ENCODE measurements around the gene MINDY4. TPM values are rescaled to one million over a fixed set of nuclear protein-coding genes. Genes with fewer than 3 reads are reported as not detected.

Gene MINDY4
- total RNA-seq, 2 experiments from 2014 or later: 1.3 to 1.7 TPM

DNA sequence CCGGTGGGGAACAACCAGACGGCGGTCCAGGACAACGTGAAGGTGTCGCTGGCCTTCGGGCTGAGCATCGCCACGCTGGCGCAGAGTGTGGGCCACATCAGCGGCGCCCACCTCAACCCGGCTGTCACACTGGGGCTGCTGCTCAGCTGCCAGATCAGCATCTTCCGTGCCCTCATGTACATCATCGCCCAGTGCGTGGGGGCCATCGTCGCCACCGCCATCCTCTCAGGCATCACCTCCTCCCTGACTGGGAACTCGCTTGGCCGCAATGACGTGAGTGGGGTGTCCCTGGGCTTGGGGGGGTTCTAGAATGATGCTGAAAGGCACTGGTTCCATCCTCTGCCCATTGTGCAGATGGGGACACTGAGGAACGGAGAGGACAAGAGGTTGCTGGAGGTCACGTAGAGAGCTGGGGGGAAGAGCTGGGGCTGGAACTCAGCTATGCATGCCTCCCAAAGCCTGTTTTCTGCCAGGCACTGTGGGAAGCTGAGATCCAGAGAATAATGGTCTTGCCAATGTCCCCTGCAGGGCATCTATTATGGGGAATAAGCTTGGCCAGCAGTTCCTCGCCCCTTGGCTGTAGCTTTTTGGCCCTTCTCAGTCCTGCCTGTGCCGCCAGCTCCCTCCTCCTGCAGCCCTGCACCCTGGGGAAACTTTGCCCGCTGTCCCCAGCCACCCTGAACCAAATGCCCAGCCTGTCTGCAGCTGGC is 141.0 kb downstream of the MINDY4 start:
- H3K27me3 Mint-ChIP-seq: no peaks in the 10 kb centered on the region
- DNase-seq: no peak
- CTCF ChIA-PET: no interaction called here
- intact Hi-C loops (cut with micrococcal nuclease): no loop called here
- H3K4me3 Mint-ChIP-seq: no peak overlapping the region
- H3K9me3 Mint-ChIP-seq: no peaks in the 10 kb centered on the region
- H3K4me1 Mint-ChIP-seq (ENCODE audit: low read depth): no peaks in the 10 kb centered on the region
- H3K27ac Mint-ChIP-seq: no peak overlapping the region
- TF ChIP-seq, protein P1, sequence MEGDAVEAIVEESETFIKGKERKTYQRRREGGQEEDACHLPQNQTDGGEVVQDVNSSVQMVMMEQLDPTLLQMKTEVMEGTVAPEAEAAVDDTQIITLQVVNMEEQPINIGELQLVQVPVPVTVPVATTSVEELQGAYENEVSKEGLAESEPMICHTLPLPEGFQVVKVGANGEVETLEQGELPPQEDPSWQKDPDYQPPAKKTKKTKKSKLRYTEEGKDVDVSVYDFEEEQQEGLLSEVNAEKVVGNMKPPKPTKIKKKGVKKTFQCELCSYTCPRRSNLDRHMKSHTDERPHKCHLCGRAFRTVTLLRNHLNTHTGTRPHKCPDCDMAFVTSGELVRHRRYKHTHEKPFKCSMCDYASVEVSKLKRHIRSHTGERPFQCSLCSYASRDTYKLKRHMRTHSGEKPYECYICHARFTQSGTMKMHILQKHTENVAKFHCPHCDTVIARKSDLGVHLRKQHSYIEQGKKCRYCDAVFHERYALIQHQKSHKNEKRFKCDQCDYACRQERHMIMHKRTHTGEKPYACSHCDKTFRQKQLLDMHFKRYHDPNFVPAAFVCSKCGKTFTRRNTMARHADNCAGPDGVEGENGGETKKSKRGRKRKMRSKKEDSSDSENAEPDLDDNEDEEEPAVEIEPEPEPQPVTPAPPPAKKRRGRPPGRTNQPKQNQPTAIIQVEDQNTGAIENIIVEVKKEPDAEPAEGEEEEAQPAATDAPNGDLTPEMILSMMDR (IDR thresholded peaks at IDR 0.05): no peak
- POLR2A ChIA-PET: no interaction called here
- no peaks in the 10 kb centered on the region for H3K36me3 Mint-ChIP-seq (ENCODE audit: low read depth)
- ATAC-seq: no peak

DNA sequence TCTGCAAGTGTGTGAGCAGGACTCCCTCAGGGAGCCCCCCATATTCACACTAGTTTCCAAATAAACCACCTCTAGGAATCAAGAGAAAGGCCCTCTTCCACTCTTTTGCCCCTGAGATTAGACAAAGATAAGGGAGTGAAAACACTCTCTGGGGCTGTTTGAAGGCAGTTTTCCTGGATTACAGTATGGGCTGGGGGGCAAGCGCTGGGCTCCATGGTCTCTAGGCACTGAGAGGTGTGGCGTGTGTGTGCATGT is 141.4 kb downstream of the MINDY4 start:
- Mint-ChIP-seq H3K27me3 (no peaks in the 10 kb centered on the region), H3K27ac (no peak overlapping the region), H3K9me3 (no peaks in the 10 kb centered on the region), H3K36me3 (ENCODE audit: low read depth) (no peaks in the 10 kb centered on the region), H3K4me3 (no peak overlapping the region), H3K4me1 (ENCODE audit: low read depth) (no peaks in the 10 kb centered on the region)
- ATAC-seq (no peak), DNase-seq (no peak)
- TF ChIP-seq, protein P1 (IDR thresholded peaks at IDR 0.05): no peak
- intact Hi-C loops (cut with micrococcal nuclease): no loop called here
- ChIA-PET CTCF (no interaction called here), POLR2A (no interaction called here)

DNA sequence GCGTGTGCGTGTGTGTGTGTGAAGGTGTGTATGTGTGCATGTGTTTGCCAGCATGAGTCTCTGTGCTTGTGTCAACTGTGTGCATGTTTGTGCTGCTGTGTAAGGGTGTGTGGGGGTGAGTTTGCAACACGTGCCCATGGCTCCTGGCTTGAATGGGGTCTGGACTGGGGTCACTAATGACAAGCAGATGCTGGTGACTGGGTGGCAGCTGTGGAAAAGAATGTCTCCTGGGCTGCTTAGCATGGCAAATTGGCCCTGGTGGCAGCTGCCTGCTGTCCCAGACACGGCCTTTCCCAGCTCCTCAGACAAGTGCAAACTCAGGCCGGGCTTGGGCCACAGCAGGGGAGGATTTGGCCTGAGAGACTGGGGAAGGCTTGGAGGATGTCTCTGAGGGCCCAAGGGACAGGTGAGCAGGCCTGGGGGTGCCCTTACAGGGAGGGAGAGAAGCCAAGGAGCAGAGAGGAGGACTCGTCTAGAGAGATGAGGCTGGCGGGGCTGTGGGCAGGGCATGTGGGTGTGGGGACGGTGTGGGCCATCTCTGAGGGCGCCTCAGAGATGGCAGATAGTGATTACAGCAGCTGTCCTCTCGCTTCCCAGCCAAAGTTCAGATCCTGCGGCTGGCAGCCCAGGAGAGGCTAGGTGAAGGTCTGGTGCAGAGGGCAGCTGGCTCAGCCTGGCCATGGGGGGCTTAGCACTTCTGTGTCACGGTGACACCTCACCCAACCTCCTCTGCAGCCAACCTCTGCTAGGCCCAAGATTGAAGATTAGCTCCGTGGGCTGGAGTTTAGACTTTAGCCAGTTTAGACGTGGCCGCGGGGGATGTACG is 142.0 kb downstream of the MINDY4 start:
- no peaks in the 10 kb centered on the region for H3K4me1 Mint-ChIP-seq (ENCODE audit: low read depth)
- ChIA-PET POLR2A (no interaction called here), CTCF (interaction anchor here (1.7 kb wide), 1 partner anchor 26 kb away, joined by 7 read pairs; no protein-coding TSS in a partner anchor)
- no peak overlapping the region for H3K4me3 Mint-ChIP-seq
- TF ChIP-seq, protein P1 (IDR thresholded peaks at IDR 0.05): no peak
- no peak overlapping the region for H3K27ac Mint-ChIP-seq
- H3K9me3 Mint-ChIP-seq: no peaks in the 10 kb centered on the region
- no peak for ATAC-seq
- no peaks in the 10 kb centered on the region for H3K27me3 Mint-ChIP-seq
- no peak for DNase-seq
- intact Hi-C loops (cut with micrococcal nuclease): no loop called here
- H3K36me3 Mint-ChIP-seq (ENCODE audit: low read depth): no peaks in the 10 kb centered on the region

DNA sequence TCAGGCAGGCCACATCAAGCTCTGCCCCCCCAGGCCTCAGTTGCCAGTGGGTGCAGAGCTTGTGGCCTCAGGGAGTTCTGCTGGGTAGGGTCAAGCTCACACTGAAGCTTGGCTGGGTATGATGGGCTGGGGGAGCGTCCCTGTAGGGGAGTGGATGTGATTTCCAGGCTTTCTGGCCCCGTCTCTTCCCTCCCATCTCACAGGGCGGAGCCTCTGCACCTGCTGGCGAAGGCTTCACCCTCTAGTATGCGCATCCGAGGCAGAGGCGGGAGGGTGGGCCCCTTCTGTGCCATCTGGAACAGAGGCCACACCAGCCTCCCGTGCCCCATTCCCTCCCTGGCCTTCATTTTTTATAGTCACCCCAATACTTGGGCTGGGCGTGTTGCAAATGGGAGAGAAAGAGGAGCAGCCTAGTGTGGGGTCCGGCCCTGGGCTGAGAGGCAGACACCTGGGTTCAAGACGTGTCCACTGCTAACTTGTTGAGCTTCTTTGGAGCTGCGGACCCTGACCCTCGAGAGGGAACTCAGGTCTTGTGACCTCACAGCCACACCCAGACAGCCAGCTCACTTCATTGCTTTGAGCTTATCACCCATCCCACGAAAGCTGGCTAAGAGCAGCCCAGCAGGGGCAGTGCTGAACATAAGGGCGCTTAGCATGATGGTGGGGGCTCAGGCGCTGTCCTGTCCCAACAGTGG is 142.8 kb downstream of the MINDY4 start:
- DNase-seq: no peak
- Mint-ChIP-seq H3K36me3 (ENCODE audit: low read depth) (no peaks in the 10 kb centered on the region), H3K4me3 (no peak overlapping the region), H3K27ac (no peak overlapping the region), H3K4me1 (ENCODE audit: low read depth) (no peaks in the 10 kb centered on the region), H3K9me3 (no peaks in the 10 kb centered on the region), H3K27me3 (no peaks in the 10 kb centered on the region)
- TF ChIP-seq, protein P1 (IDR thresholded peaks at IDR 0.05): no peak
- ChIA-PET CTCF (interaction anchor here (1.7 kb wide), 1 partner anchor 25 kb away, joined by 7 read pairs; no protein-coding TSS in a partner anchor), POLR2A (no interaction called here)
- ATAC-seq: no peak
- intact Hi-C loops (cut with micrococcal nuclease): no loop called here

DNA sequence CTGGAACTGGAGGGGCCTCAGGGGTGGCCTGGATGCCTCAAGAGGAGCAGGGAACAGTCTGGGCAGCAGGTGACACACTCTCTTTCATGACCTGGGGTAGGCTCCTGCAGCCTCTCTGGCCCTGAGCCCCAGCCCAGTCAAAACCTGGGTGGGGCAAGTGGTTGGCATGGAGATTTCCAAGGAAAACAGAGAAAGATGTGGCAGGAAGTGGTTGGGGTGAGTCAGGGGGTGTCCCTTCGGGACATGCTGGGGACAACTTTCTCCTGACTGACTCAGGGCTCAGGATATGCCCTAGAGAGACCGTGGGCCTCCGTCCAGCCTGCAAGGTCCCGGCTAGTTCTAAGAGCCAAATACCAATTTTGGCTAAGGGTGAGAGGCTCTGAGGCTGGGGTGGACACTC is 143.4 kb downstream of the MINDY4 start:
- Mint-ChIP-seq H3K27me3 (no peaks in the 10 kb centered on the region), H3K27ac (no peak overlapping the region), H3K4me3 (no peak overlapping the region), H3K9me3 (no peaks in the 10 kb centered on the region), H3K4me1 (ENCODE audit: low read depth) (no peaks in the 10 kb centered on the region), H3K36me3 (ENCODE audit: low read depth) (no peaks in the 10 kb centered on the region)
- peak; percentile 56 for ATAC-seq
- DNase-seq: no peak
- ChIA-PET POLR2A (no interaction called here), CTCF (interaction anchor here (1.7 kb wide), 1 partner anchor 24 kb away, joined by 7 read pairs; no protein-coding TSS in a partner anchor)
- TF ChIP-seq, protein P1 (IDR thresholded peaks at IDR 0.05): no peak
- intact Hi-C loops (cut with micrococcal nuclease): no loop called here
